ENCODE data around the gene UBE3A. TPM values are rescaled to one million over a fixed set of nuclear protein-coding genes. Genes with fewer than 3 reads are reported as not detected.

Gene UBE3A
- polyA plus RNA-seq, 1 of the 3 experiments (the other 2 are of a cell fraction), result 9.7 TPM

- TF ChIP-seq CHD2 (IDR thresholded peaks at IDR 0.05; ENCODE audit: low read length, partially characterized antibody) (no peak), RCOR1 (IDR thresholded peaks at IDR 0.05; ENCODE audit: low read length) (no peak), FOXJ3 (CRISPR knock-in tag; IDR thresholded peaks at IDR 0.05) (no peak), TEAD4 (IDR thresholded peaks at IDR 0.05; ENCODE audit: borderline replicate concordance, insufficient read depth) (no peak), MAX (IDR thresholded peaks at IDR 0.05; ENCODE audit: low read depth) (no peak)
These were observed 60.3 kb downstream of the UBE3A start (continued) for GRCh38 chr15:25378501-25378901.

- 92% methylated on average over 5 of the region's 5 CpGs for WGBS (ENCODE audit: low lambda C conversion rate)
- Histone ChIP-seq H3K9me3 (no peaks in the 10 kb centered on the region), H3F3A (replicated peaks; ENCODE audit: insufficient read depth) (peaks cover 25% of the 10 kb centered on the region), H3K27ac (ENCODE audit: low read depth in 2 of 2, low read length in 1 of 2) (no peak overlapping the region), H3K4me2 (no peak overlapping the region), H3K36me3 (replicated peaks in 1 of 2; ENCODE audit: control insufficient read depth in 1 of 2, insufficient read depth in 2 of 2, low read length in 1 of 2) (peaks cover 39 to 66% of the 10 kb centered on the region in 2 experiments), H4K20me1 (ENCODE audit: insufficient read depth) (peaks cover 2% of the 10 kb centered on the region; the same call in 1 of the 2 replicates), H3K4me3 (ENCODE audit: low read depth in 2 of 2, low read length in 1 of 2) (no peak overlapping the region), H3K79me2 (ENCODE audit: insufficient read depth) (peaks cover 80% of the 10 kb centered on the region), H3K27me3 (ENCODE audit: insufficient read depth) (no peaks in the 10 kb centered on the region), H2AFZ (ENCODE audit: low read depth) (no peak overlapping the region), H3K4me1 (ENCODE audit: control insufficient read depth in 1 of 2, insufficient read depth in 2 of 2, low read depth in 1 of 2, low read length in 1 of 2) (peaks cover 0 to 5% of the 10 kb centered on the region in 2 experiments; a peak in 2 of 4 replicates), H3K9ac (no peak overlapping the region), H3K9me2 (no peaks in the 10 kb centered on the region)
- TF ChIP-seq YY1 (IDR thresholded peaks at IDR 0.05; ENCODE audit: low read depth), result no peak
- TF ChIP-seq SMC3 (IDR thresholded peaks at IDR 0.05; ENCODE audit: low read depth, low read length), result no peak
- TF ChIP-seq REST (IDR thresholded peaks at IDR 0.05; ENCODE audit: low read depth, low read length), result no peak
- no peak for TF ChIP-seq TEAD4 (IDR thresholded peaks at IDR 0.05; ENCODE audit: borderline replicate concordance, insufficient read depth)
- TF ChIP-seq POLR2AphosphoS5 (IDR thresholded peaks at IDR 0.05; ENCODE audit: low read depth, low read length), result no peak
- no peak for TF ChIP-seq MAX (IDR thresholded peaks at IDR 0.05; ENCODE audit: low read depth)
- TF ChIP-seq GABPA (IDR thresholded peaks at IDR 0.05; ENCODE audit: low read depth), result no peak
- no peak for TF ChIP-seq TCF12 (IDR thresholded peaks at IDR 0.05)
- TF ChIP-seq FOSL2 (IDR thresholded peaks at IDR 0.05; ENCODE audit: borderline replicate concordance, low read depth), result no peak
- TF ChIP-seq FOXM1 (IDR thresholded peaks at IDR 0.05; ENCODE audit: low read depth), result no peak
- no peak for TF ChIP-seq GATA2 (CRISPR knock-in tag; IDR thresholded peaks at IDR 0.05)
- no peak for TF ChIP-seq RFX5 (IDR thresholded peaks at IDR 0.05; ENCODE audit: low read length)
- no peak for TF ChIP-seq ELF1 (IDR thresholded peaks at IDR 0.05)
- no peak for DNase-seq
- ChIA-PET CTCF (interaction anchor here (0.6 kb wide), 1 partner anchor 122 kb away, joined by 3 read pairs; no protein-coding TSS in a partner anchor), POLR2A (no interaction called here)
These were observed 63.3 kb downstream of the UBE3A start for GRCh38 chr15:25375557-25375956.

Data from SK-N-SH (cell line).